ENCODE results near the gene GPC6. TPM values are rescaled to one million over a fixed set of nuclear protein-coding genes. Genes with fewer than 3 reads are reported as not detected.

Gene GPC6
- polyA plus RNA-seq, 1 of the 3 experiments (the other 2 are of a cell fraction), result 6.7 TPM

- Histone ChIP-seq H3K9ac (no peak overlapping the region), H3K27me3 (ENCODE audit: insufficient read depth) (no peaks in the 10 kb centered on the region), H3K4me1 (ENCODE audit: control insufficient read depth in 1 of 2, insufficient read depth in 2 of 2, low read depth in 1 of 2, low read length in 1 of 2) (no peaks in the 10 kb centered on the region; a peak in 2 of 4 replicates), H2AFZ (ENCODE audit: low read depth) (no peak overlapping the region), H3F3A (replicated peaks; ENCODE audit: insufficient read depth) (no peaks in the 10 kb centered on the region), H3K4me3 (ENCODE audit: low read depth in 2 of 2, low read length in 1 of 2) (no peak overlapping the region), H4K20me1 (ENCODE audit: insufficient read depth) (no peaks in the 10 kb centered on the region), H3K4me2 (no peak overlapping the region), H3K9me3 (no peaks in the 10 kb centered on the region), H3K79me2 (ENCODE audit: insufficient read depth) (no peaks in the 10 kb centered on the region), H3K27ac (ENCODE audit: low read depth in 2 of 2, low read length in 1 of 2) (no peak overlapping the region), H3K36me3 (replicated peaks in 1 of 2; ENCODE audit: control insufficient read depth in 1 of 2, insufficient read depth in 2 of 2, low read length in 1 of 2) (no peaks in the 10 kb centered on the region), H3K9me2 (no peaks in the 10 kb centered on the region; the same call in 1 of the 2 replicates)
- ChIA-PET POLR2A (no interaction called here), CTCF (no interaction called here)
- TF ChIP-seq GATA2 (CRISPR knock-in tag; IDR thresholded peaks at IDR 0.05), result 0 out of 2 replicates have a peak, but pooled peaks have one; percentile 8
- TF ChIP-seq CTCF (IDR thresholded peaks at IDR 0.05), result no peak
- DNase-seq, result no peak
- 82% methylated on average over 2 of the region's 2 CpGs for WGBS (ENCODE audit: low lambda C conversion rate)
Measured at GRCh38 chr13:93430381-93430780, 203.8 kb downstream of the GPC6 start.

- 77% methylated on average over 3 of the region's 3 CpGs for WGBS (ENCODE audit: low lambda C conversion rate)
- no peak overlapping the region for H3K9ac ChIP-seq
- H3K4me1 ChIP-seq (ENCODE audit: control insufficient read depth in 1 of 2, insufficient read depth in 2 of 2, low read depth in 1 of 2, low read length in 1 of 2), result no peaks in the 10 kb centered on the region; a peak in 2 of 4 replicates
- no peaks in the 10 kb centered on the region for H3K79me2 ChIP-seq (ENCODE audit: insufficient read depth)
- no peaks in the 10 kb centered on the region for H4K20me1 ChIP-seq (ENCODE audit: insufficient read depth)
- ChIA-PET POLR2A (no interaction called here), CTCF (interaction anchor here (0.9 kb wide), 1 partner anchor 56 kb away, joined by 3 read pairs; no protein-coding TSS in a partner anchor)
- H3K4me3 ChIP-seq (ENCODE audit: low read depth in 2 of 2, low read length in 1 of 2), result no peak overlapping the region
- H3F3A ChIP-seq (replicated peaks; ENCODE audit: insufficient read depth), result no peaks in the 10 kb centered on the region
- no peak overlapping the region for H3K4me2 ChIP-seq
- H3K9me2 ChIP-seq, result no peaks in the 10 kb centered on the region
- no peak for DNase-seq
- no peaks in the 10 kb centered on the region for H3K36me3 ChIP-seq (replicated peaks in 1 of 2; ENCODE audit: control insufficient read depth in 1 of 2, insufficient read depth in 2 of 2, low read length in 1 of 2)
- H2AFZ ChIP-seq (ENCODE audit: low read depth), result no peak overlapping the region
- H3K9me3 ChIP-seq, result no peaks in the 10 kb centered on the region
- no peak overlapping the region for H3K27ac ChIP-seq (ENCODE audit: low read depth in 2 of 2, low read length in 1 of 2)
- no peaks in the 10 kb centered on the region for H3K27me3 ChIP-seq (ENCODE audit: insufficient read depth)
- TF ChIP-seq NFIC (IDR thresholded peaks at IDR 0.05; ENCODE audit: borderline replicate concordance) (no peak), MEF2A (IDR thresholded peaks at IDR 0.05; ENCODE audit: borderline replicate concordance, low read depth) (no peak), YY1 (IDR thresholded peaks at IDR 0.05; ENCODE audit: low read depth) (no peak), EP300 (IDR thresholded peaks at IDR 0.05; ENCODE audit: borderline replicate concordance in 1 of 2, low read depth in 1 of 2, low read length in 1 of 2) (no peak), MXI1 (IDR thresholded peaks at IDR 0.05; ENCODE audit: low read depth, low read length) (no peak), MAX (IDR thresholded peaks at IDR 0.05; ENCODE audit: low read depth) (no peak), REST (IDR thresholded peaks at IDR 0.05; ENCODE audit: low read depth, low read length) (no peak), IRF3 (IDR thresholded peaks at IDR 0.05; ENCODE audit: low read depth, low read length) (no peak), JUND (IDR thresholded peaks at IDR 0.05) (no peak), USF2 (IDR thresholded peaks at IDR 0.05; ENCODE audit: borderline replicate concordance, low read depth, low read length) (no peak), USF1 (IDR thresholded peaks at IDR 0.05; ENCODE audit: borderline replicate concordance, low read depth) (no peak), FOXM1 (IDR thresholded peaks at IDR 0.05; ENCODE audit: low read depth) (no peak), POLR2AphosphoS5 (IDR thresholded peaks at IDR 0.05; ENCODE audit: low read depth, low read length) (no peak), TAF1 (IDR thresholded peaks at IDR 0.05; ENCODE audit: borderline replicate concordance, low read depth, low read length) (no peak), RCOR1 (IDR thresholded peaks at IDR 0.05; ENCODE audit: low read length) (no peak), GATA2 (CRISPR knock-in tag; IDR thresholded peaks at IDR 0.05) (no peak), PBX3 (IDR thresholded peaks at IDR 0.05) (no peak)
Measured at GRCh38 chr13:93435651-93436050, 209.0 kb downstream of the GPC6 start.
